AG04449 (cell line): ENCODE measurements around the gene TMEM270.

ENCODE experiments used
- CTCF ChIA-PET: fragments of 350-600 bp; formaldehyde crosslinking; extraction: SDS; loops from one replicate; lab custom pipeline; 2021; ENCODE audit warnings: antibody characterized with exemption; lab: Yijun Ruan, JAX
- POLR2A ChIA-PET: fragments of 400-600, 350-600 bp; formaldehyde crosslinking; extraction: SDS; loops from one replicate; lab custom pipeline; 2020; ENCODE audit warnings: antibody characterized with exemption, inconsistent platforms; lab: Yijun Ruan, JAX
- DNase-seq: peaks from one replicate; pipeline ENCODE4 v3.0.0-alpha.2; 2010; ENCODE audit warnings: low read depth, low spot score
- H3K4me3 ChIP-seq: 2 replicates; pipeline ENCODE4 v1.5.1; 2011; ENCODE audit warnings: low read depth, mild to moderate bottlenecking, control low read depth, low read length
- CTCF ChIP-seq: IDR thresholded peaks from one replicate; pipeline ENCODE4 v1.5.1; 2011; ENCODE audit warnings: mild to moderate bottlenecking, moderate library complexity, low read length, control low read depth, inconsistent platforms; ENCODE audit not compliant: insufficient read depth; ENCODE audit errors: missing control alignments

The TMEM270 gene

DNA sequence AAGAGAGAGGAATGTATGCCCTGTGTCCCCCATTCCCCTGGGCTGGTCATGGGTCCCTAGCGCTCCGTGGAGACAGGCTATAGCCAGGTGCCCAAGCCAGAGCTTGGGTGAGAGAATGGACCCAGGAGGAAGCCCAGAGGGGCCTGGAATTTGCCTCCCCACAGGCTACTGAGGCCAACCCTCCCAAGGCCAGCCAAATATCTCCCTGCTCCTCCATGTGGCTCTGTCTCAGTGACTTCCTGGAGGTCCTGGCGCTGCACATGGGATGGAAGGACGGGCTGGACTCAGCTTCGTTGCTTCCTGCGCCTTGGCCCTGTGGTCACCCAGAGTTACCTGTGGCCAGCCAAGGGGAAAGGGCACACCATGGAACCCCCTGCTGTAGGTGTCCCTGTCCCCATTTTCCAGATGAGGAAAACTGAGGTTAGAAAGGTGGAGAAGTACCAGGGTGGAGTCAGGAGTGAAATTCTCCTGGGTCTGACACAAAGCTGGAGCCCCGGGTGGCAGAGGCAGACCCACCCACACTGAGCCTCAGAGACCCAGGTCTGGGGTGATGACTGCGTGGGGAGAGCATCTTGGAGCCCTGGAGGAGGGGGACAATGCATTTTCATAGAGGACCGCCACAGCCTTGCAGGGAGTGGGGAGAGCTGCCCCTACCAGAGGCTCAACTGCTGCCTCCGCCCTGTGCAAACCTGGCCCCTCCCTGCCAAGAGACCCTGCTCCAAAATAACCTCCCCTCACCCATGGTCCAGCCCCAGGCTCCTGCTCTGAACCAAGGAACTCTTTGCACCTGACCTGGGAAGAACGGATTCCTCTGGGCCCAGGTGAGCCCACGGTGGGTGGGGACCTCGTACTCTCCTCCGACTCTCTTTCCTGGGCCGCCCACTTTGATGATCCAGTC lies 42.6 kb downstream of the TMEM270 start:
- DNase-seq, result no peak
- POLR2A ChIA-PET, result no interaction called here
- CTCF ChIA-PET, result no interaction called here
- no peak for TF ChIP-seq CTCF
- H3K4me3 ChIP-seq, result no peak overlapping the region

- TF ChIP-seq CTCF, result no peak
- no peak for DNase-seq
- ChIA-PET POLR2A (no interaction called here), CTCF (no interaction called here)
- no peak overlapping the region for H3K4me3 ChIP-seq
Measured at GRCh38 chr7:73904219-73905137, 43.5 kb downstream of the TMEM270 start.

DNA sequence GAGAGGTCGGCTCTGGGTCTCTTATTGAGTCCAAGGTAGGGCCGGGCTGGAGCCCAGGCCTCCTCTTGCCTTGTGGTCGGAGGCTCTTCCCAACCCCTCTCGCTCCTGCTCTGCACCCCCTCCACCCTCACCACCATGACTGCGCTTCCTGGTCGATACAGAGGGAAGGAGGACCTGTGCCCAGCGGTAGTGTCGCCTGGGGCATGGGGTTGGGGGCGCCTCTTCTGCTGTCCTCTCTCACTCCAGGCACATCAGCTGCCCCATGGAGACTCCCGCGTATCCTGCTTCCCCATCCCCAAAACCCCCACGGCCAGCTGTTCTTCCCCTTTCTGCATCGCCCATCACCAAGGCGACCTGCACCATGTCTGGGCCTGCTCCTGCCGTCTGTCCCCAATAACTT lies 44.4 kb downstream of the TMEM270 start:
- no peak for TF ChIP-seq CTCF
- H3K4me3 ChIP-seq, result no peak overlapping the region
- DNase-seq, result no peak
- ChIA-PET POLR2A (no interaction called here), CTCF (no interaction called here)

DNA sequence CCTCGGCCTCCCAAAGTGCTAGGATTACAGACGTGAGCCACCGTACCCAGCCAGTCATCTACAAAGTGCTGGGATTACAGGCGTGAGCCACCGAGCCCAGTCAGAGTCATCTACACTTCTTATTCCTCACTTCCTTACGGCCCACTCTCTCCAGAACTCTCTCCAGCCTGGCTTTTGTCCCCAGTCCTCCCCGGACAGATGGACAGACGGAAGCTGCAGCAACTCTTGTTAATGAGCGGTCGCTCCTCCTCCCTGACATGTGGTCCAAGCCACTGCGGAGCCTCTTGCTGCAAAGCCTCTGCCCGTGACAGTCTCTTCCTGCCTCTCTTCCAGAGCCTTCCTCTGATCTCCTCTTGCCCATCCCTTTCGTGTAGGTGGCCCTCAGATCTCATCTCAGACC lies 45.9 kb downstream of the TMEM270 start:
- TF ChIP-seq CTCF, result no peak
- no peak for DNase-seq
- CTCF ChIA-PET, result no interaction called here
- no peak overlapping the region for H3K4me3 ChIP-seq
- POLR2A ChIA-PET, result no interaction called here

DNA sequence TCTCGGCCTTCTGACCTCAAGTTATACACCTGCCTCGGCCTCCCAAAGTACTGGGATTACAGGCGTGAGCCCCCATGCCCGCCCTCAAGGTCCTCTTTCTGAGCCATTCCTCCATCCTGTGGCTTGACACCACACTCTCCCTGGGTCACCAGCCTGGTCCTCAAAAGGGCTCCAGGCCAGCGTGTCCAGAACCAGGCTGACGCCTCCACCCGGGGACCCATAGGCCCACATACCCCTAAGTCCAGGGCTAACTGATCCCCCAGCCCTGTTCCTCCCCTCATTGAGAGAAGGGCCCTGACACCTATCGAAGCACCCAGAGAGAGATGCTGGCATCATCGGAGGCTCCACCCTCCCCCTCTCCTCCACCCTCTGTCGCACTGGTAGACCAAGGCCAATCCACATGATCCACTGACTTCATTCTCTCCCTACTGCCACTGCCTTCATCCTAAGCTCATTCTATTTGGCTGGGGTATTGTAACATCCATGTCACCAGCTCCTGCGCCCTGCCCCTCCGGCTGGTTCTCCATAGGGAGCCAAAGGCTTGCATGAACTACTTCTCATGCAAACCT lies 46.7 kb downstream of the TMEM270 start:
- DNase-seq, result no peak
- no peak for TF ChIP-seq CTCF
- ChIA-PET POLR2A (no interaction called here), CTCF (interaction anchor here (0.6 kb wide), 1 partner anchor 207 kb away, joined by 3 read pairs; no protein-coding TSS in a partner anchor)
- no peak overlapping the region for H3K4me3 ChIP-seq

DNA sequence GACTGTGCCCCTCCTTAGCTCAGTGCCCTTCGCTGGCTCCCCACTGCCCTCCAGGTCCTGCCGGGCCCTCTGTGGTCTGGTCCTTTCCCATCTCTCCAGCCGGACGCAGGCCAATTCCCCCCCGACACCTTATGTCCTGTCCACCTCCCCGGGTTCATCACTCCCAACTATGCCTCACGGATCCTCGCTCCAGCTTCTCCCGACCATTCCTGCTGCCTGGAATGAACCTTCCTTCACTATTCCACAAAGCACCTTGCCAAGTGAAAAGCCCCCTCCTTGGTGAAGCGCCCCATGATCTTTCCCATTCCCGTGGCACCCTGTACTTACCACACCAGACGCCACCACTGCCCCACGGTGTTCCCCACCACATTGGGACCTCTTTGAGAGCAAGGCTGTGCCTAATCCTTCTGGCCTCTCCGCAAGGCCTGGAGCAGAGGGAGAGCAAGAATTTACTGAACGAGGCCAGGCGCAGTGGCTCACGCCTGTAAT lies 47.2 kb downstream of the TMEM270 start:
- POLR2A ChIA-PET, result no interaction called here

More for the DNA sequence above, 47.2 kb downstream of the TMEM270 start:
- no peak for TF ChIP-seq CTCF
- DNase-seq, result no peak
- CTCF ChIA-PET, result no interaction called here
- no peak overlapping the region for H3K4me3 ChIP-seq
